Vagina (tissue), 2 donors: ENCODE results near the gene TBC1D22A. TPM values are rescaled to one million over a fixed set of nuclear protein-coding genes. Genes with fewer than 3 reads are reported as not detected.

Experiments used
- DNase-seq, 2 donors: peaks; one replicate each; pipeline ENCODE4 v3.0.0-alpha.2; 2017; ENCODE audit errors: extremely low spot score in 2 of 2
- H3K27ac ChIP-seq: fragments of 200-600 bp; sonication (generic); one replicate; pipeline ENCODE4 v1.5.1; 2019
- H3K27me3 ChIP-seq: fragments of 200-600 bp; sonication (generic); one replicate; pipeline ENCODE4 v1.5.1; 2019
- H3K36me3 ChIP-seq, 2 donors: fragments of 200-600 bp; sonication (generic); one replicate each; pipeline ENCODE4 v1.5.1; 2017 to 2019
- H3K4me1 ChIP-seq: fragments of 200-600 bp; sonication (generic); one replicate; pipeline ENCODE4 v1.5.1; 2019
- H3K4me3 ChIP-seq, 2 donors: fragments of 200-600 bp; sonication (generic); 1 replicate in 1 of 2; 2 replicates in 1 of 2; pipeline ENCODE4 v1.5.1; 2016 to 2019
- H3K9me3 ChIP-seq: fragments of 200-600 bp; sonication (generic); one replicate; pipeline ENCODE4 v1.5.1; 2019
- POLR2A ChIP-seq, 2 donors: fragments of 450-650 bp; IDR thresholded peaks; one replicate each; pipeline ENCODE4 v1.6.1; 2017; ENCODE audit warnings: antibody characterized with exemption in 2 of 2, mild to moderate bottlenecking in 2 of 2, moderate library complexity in 2 of 2
- POLR2AphosphoS5 ChIP-seq, 2 donors: sonication (generic); formaldehyde crosslinking; IDR thresholded peaks; one replicate each; pipeline ENCODE4 v1.9.0; 2017; ENCODE audit warnings: antibody characterized with exemption in 2 of 2, mild to moderate bottlenecking in 2 of 2, low read depth in 1 of 2; ENCODE audit not compliant: insufficient read depth in 1 of 2
- intact Hi-C: fragments of 100-400 bp; cut with DNase I; formaldehyde crosslinking; loops from one replicate; pipeline ENCODE4 v1.15.1; 2023
- total RNA-seq: library from RNA; depleted of rRNA; stranded (reverse); fragments of >200 nt; gene quantifications from one replicate; pipeline ENCODE4 v1.2.3, GENCODE V29; 2016
- TF ChIP-seq, protein P1 (sequence below), 3 experiments: fragments of 450-650 bp in 2 of 3; fragments of 200-600 bp in 1 of 3; sonication (generic) in 1 of 3; IDR thresholded peaks; one replicate each; pipeline ENCODE4 v1.5.1; 2017 to 2019; ENCODE audit warnings: antibody characterized with exemption in 3 of 3, mild to moderate bottlenecking in 2 of 3, moderate library complexity in 2 of 3

TBC1D22A gene
- total RNA-seq, 1 donor from 2014 or later = 38.3 TPM

- no peaks in the 10 kb centered on the region for H3K9me3 ChIP-seq
- no peaks in the 10 kb centered on the region for H3K4me1 ChIP-seq
- TF ChIP-seq, protein P1, sequence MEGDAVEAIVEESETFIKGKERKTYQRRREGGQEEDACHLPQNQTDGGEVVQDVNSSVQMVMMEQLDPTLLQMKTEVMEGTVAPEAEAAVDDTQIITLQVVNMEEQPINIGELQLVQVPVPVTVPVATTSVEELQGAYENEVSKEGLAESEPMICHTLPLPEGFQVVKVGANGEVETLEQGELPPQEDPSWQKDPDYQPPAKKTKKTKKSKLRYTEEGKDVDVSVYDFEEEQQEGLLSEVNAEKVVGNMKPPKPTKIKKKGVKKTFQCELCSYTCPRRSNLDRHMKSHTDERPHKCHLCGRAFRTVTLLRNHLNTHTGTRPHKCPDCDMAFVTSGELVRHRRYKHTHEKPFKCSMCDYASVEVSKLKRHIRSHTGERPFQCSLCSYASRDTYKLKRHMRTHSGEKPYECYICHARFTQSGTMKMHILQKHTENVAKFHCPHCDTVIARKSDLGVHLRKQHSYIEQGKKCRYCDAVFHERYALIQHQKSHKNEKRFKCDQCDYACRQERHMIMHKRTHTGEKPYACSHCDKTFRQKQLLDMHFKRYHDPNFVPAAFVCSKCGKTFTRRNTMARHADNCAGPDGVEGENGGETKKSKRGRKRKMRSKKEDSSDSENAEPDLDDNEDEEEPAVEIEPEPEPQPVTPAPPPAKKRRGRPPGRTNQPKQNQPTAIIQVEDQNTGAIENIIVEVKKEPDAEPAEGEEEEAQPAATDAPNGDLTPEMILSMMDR (IDR thresholded peaks at IDR 0.05) = no peak
- no peak for TF ChIP-seq POLR2AphosphoS5 (IDR thresholded peaks at IDR 0.05; ENCODE audit: insufficient read depth in 1 of 2, low read depth in 1 of 2)
- TF ChIP-seq POLR2A (IDR thresholded peaks at IDR 0.05) = no peak
- no peaks in the 10 kb centered on the region for H3K27me3 ChIP-seq
- H3K4me3 ChIP-seq = no peak overlapping the region
- H3K27ac ChIP-seq = no peak overlapping the region
- intact Hi-C loops = no loop called here
- no peak for DNase-seq
- H3K36me3 ChIP-seq = no peaks in the 10 kb centered on the region
Observed at GRCh38 chr22:46881373-46882118, 119.1 kb downstream of the TBC1D22A start.

- DNase-seq = no peak
- Histone ChIP-seq H3K27ac (no peak overlapping the region), H3K4me3 (no peak overlapping the region), H3K36me3 (no peaks in the 10 kb centered on the region), H3K27me3 (no peaks in the 10 kb centered on the region), H3K4me1 (no peaks in the 10 kb centered on the region), H3K9me3 (no peaks in the 10 kb centered on the region)
- TF ChIP-seq POLR2A (IDR thresholded peaks at IDR 0.05) = no peak
- TF ChIP-seq, protein P1 (IDR thresholded peaks at IDR 0.05) = no peak
- no peak for TF ChIP-seq POLR2AphosphoS5 (IDR thresholded peaks at IDR 0.05; ENCODE audit: insufficient read depth in 1 of 2, low read depth in 1 of 2)
- intact Hi-C loops = no loop called here
Observed at GRCh38 chr22:46883092-46883910, 120.9 kb downstream of the TBC1D22A start.

GRCh38 chr22:46884365-46884764 is 121.9 kb downstream of the TBC1D22A start:
- intact Hi-C loops = no loop called here
- H3K4me3 ChIP-seq = no peak overlapping the region
- no peaks in the 10 kb centered on the region for H3K36me3 ChIP-seq
- H3K4me1 ChIP-seq = no peaks in the 10 kb centered on the region
- H3K9me3 ChIP-seq = no peaks in the 10 kb centered on the region
- TF ChIP-seq POLR2A (IDR thresholded peaks at IDR 0.05) (no peak), POLR2AphosphoS5 (IDR thresholded peaks at IDR 0.05; ENCODE audit: insufficient read depth in 1 of 2, low read depth in 1 of 2) (no peak)
- TF ChIP-seq, protein P1 (IDR thresholded peaks at IDR 0.05) = no peak
- H3K27ac ChIP-seq = no peak overlapping the region
- no peaks in the 10 kb centered on the region for H3K27me3 ChIP-seq
- no peak for DNase-seq

GRCh38 chr22:46887978-46888377 is 125.5 kb downstream of the TBC1D22A start:
- no peak for TF ChIP-seq POLR2AphosphoS5 (IDR thresholded peaks at IDR 0.05; ENCODE audit: insufficient read depth in 1 of 2, low read depth in 1 of 2)
- TF ChIP-seq, protein P1 (IDR thresholded peaks at IDR 0.05) = no peak
- no peak for TF ChIP-seq POLR2A (IDR thresholded peaks at IDR 0.05)
- H3K27me3 ChIP-seq = no peaks in the 10 kb centered on the region
- intact Hi-C loops = no loop called here
- no peak overlapping the region for H3K4me3 ChIP-seq
- H3K27ac ChIP-seq = no peak overlapping the region
- no peaks in the 10 kb centered on the region for H3K9me3 ChIP-seq
- no peaks in the 10 kb centered on the region for H3K36me3 ChIP-seq
- no peaks in the 10 kb centered on the region for H3K4me1 ChIP-seq
- no peak for DNase-seq
